GM21390 (cell line): ENCODE data around the gene CAMK1D.
"Not testable (repeated sequence)": the region's sequence is repeated elsewhere in the genome, so short reads cannot be mapped to it uniquely, and the experiment has no call there.

Experiments
- ATAC-seq: cut with Tn5 transposase; IDR thresholded peaks from one replicate; pipeline ENCODE4 v1.9.1; 2021; ENCODE audit not compliant: unreplicated experiment

Gene CAMK1D

DNA sequence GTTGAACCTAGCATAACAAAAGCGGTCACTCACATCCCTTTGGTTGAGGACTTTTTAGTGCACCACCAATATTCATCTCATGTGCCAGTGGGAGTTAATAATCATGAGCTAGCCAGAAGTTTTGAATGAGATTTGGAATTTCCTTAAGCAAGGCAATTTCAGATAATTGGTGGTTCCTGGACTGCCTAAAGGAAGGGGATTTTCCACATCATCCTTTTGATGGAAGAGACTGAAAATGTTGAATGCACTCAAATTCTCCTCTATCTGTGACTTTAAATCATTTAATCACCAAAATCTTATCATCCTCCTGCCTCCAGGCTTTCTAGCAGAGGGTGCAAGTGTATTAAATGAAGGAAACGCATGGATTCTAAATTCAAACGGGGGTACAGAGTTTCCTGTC is 391.5 kb downstream of the CAMK1D start:
- ATAC-seq: no peak

DNA sequence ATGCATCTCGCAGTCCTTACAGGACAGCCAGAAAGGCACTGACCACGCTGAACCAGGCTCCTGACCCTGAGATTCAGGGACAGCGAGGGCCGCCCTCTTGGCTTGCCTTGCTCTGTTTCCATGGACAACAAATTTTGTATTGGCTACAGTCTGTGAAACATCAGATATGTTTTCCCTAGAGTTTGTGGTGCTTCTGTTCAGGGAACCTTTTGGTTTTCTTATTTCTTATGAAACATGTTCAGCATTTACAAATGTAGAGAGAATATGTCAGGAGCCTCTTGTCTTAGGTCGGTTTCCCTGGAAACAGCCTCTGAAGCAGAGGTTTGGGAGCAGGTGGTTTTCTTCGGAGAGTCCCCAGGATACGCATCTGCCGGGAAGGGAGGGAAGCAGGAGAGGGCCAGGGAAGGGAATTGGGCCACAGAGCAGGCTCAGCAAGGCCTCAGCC is 392.0 kb downstream of the CAMK1D start:
- no peak for ATAC-seq

DNA sequence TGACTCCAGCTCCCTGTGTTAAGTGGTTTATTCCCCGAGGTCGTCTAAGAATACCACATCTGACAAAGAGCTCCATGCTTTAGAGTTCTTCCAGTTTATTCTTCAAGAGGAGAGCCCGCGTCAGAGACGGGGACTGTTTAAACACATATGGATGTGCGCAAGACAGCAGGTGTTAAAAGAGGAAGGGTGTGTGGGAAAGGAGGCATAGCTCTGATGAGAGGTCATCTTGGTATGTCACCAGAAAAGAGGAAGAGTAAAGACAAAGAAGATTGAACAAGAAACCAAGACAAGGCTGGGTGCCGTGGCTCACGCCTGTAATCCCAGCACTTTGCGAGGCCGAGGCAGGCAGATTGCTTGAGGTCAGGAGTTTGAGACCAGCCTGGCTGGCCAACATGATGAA is 393.4 kb downstream of the CAMK1D start:
- no peak for ATAC-seq

DNA sequence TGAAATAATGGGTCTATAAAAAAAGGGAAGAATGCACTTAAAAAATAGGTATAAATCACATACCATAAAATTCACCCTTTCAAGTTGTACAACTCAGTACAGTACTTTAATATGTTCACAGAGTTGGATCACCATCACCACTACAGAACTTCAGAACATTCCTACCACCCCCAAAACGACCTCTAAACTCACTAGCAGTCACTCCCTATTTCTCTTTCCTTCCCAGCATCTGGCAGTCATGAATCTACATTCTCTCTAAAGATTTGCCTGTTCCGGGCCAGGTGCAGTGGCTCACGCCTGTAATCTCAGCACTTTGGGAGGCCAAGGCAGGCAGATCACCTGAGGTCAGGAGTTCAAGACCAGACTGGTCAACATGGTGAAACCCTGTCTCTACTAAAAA is 394.1 kb downstream of the CAMK1D start:
- not testable (repeated sequence) for ATAC-seq

DNA sequence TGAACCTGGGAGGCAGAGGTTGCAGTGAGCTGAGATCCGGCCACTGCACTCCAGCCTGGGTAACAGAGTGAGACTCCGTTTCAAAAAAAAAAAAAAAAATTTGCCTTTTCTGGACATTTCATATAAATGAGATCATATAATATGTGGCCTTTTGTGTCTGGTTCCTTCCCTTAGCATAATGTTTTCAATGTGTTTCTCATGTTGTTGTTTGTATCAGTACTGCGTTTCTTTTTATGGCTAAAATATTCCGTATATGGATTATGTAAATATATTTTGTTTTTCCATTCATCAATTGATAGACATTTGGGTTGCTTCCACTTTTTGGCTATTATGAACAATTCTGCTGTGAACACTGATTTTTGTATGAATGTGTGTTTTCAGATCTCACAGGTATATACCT is 394.6 kb downstream of the CAMK1D start:
- no peak for ATAC-seq

DNA sequence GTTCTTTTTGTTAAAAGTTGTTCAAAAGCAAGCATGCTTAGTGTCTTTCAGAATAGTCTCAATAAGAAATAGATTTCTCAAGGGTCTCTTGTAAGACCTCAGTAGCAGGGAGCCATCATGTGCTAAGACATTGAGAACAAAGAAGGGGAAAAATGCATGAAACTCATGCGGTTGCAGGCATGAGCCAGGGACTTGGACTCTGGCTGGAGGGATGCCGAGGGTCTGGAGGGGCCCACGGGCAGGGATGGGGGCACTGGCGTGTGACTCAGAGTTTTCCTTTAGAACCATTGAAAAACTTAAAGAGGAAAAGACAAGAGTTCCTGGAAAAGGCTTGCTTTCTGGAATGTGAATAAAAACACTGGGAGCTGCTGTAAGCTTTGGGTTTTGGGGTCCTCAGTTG is 398.8 kb downstream of the CAMK1D start:
- ATAC-seq: no peak

DNA sequence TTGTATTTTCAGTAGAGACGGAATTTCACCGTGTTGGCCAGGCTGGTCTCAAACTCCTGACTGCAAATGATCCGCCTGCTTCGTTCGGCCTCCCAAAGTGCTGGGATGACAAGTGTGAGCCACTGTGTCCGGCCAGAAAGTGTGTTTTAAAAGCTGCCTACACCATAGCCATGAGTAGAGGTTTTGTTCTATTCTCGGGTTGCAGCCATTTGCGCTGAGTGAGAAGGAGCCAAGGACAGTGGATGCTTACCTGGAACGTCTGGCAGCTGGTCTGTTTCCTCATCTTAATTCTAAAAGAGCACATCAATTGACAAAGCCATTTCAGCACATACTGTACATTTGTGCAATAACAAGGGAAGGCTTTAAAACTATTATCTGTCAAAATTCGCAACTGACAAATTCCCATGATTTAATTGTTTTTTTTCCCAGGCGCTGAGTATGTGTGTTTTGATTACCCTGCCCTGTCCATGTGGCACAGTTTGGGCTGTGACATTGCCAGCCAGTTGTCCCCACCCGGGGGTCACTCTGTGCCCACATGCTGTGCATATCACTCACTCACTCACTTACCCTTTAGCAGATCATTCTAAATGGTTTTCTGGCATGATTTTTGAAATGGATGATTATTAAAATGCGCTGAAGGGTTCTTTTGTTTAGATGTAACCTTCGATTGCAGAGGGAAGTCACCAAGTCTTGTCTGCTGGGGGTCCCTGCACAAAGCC is 400.6 kb downstream of the CAMK1D start:
- no peak for ATAC-seq

DNA sequence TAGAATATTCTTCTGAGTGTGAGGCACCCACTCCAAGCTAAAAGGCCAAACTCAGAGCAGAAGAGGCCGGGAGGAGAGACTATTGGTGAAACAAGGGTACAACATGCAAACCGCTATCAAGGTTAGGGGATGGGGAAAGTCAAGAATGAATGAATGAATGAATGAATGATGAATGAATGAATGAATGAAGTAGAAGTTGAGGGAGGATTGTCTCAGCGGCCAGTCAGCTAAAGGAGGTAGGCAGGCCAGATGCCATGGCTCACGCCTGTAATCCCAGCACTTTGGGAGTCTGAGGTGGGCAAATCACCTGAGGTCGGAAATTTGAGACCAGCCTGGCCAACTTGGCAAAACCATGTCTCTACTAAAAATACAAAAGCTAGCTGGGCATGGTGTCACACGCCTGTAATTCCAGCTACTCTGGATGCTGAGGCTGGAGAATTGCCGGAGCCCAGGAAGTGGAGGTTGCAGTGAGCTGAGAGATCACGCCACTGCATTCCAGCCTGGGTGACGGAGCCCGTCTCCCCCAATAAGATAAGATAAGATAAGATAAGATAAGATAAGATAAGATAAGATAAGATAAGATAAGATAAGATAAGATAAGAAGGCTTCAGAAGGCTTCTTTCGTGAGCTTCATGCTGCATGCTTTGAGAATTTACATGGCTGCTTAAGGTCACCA is 401.3 kb downstream of the CAMK1D start:
- ATAC-seq: no peak

DNA sequence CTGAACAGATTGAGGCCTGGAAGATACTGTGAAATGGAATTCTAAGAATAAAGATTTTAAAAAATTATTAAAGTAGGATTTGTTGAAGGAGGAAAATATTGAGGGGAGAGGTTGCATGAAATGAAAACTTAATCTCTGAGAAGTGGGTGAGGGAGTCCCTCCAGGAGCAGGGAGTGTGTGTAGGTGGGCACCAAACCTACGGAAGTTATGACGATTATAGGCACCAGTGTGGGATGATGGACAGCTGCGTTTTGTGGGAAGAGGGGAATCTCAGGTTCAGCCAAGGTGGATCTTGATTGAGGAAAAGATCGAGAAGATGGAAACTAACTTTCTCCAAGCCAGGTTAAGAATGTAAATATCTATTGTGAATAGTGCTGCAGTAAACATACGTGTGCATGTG is 405.7 kb downstream of the CAMK1D start:
- no peak for ATAC-seq

DNA sequence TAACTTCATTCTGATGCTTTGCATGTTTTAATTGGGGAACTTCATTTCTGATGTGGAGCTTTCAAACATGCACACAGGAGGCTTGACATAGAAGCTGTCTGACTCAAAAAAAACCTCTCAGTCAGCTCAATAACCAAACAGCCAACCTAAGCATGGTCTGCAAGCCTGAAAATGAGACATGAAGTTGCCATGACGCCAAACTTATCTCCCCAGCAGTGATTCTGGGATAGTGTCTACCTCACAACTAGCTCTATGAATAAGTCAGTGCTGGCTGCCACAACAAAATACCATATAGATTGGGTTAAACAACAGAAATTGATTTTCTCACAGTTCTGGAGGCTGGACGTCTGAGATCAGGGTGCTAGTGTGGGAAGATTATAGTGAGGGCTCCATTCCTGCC is 408.0 kb downstream of the CAMK1D start:
- no peak for ATAC-seq

DNA sequence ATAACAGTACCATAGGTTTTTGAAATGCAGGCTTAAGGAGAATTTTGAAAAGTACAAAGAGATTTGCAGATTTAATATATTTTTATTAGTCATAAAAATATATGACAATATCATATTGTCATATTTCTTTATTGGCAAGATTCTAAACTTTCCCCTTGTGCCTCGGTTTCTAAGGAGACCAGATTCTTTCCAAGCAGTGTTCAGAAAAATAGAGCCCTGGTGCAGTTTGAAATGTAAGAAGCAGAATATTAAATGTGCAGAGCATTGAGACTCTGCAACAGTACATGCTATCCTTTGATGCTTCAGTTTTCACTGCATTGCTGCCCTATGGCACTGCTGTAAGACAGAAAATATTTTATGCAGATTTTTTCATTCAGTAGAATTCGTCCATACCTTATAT is 408.9 kb downstream of the CAMK1D start:
- ATAC-seq: no peak

DNA sequence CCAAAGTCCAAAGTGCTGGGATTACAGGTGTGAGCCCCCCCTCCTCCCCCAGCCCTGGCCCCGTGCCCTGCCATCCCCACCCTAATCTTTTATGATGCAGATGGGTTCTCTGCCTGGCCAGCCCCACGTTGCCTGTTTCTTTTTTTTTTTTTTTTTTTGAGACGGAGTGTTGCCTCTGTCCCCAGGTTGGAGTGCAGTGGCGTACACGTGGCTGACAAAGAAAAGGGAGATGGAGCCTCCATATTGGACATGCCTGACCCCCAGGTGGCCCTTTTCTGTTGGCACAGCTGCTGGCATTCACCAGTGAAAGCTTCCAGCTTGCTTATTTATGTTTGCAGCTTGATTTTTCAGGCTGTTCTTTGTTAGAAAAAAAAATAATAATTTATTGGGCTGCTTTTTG is 416.9 kb downstream of the CAMK1D start:
- no peak for ATAC-seq

DNA sequence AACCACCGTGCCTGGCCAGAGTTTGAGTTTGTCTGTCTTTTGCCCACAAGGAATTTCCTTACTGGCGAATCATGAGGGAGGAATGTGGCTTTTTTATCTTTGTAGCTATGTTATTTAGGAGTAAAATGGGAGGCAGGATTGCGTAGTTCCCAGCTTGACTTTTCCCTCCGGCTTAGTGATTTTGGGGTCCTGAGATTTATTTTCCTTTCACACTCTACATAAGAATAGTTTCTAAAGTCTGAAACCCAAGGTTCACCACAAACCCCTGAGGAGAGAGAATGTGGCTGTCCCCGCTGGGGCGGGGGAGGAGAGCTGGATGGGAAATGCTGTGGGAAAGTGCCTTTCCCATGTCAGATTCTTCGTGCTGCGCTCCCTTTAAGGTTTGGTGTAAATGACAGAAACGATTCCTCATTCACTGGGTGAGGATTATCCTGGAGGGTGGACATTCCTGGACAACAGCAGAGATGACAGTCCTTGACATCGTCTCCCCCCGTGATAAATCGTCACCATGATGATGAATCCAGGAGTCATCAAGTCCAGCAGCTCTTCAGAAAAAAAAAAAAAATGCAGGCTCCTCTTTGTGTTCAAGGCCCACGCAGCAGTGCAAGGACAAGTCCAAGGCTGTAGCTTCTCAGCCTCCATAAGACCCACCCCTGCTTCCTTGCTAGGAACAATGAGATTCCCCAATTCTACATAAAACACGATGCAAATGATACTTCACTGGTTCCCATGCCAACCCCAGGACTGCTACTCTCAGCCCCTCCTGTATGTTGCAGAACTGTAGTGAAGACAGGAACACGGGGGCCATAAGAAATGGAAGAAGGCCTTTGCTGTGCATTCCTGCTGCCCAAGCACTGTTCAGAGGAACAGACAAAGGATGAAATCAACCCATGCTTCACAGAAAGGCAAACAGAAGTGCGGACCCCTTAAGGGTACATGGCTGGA is 419.1 kb downstream of the CAMK1D start:
- no peak for ATAC-seq

DNA sequence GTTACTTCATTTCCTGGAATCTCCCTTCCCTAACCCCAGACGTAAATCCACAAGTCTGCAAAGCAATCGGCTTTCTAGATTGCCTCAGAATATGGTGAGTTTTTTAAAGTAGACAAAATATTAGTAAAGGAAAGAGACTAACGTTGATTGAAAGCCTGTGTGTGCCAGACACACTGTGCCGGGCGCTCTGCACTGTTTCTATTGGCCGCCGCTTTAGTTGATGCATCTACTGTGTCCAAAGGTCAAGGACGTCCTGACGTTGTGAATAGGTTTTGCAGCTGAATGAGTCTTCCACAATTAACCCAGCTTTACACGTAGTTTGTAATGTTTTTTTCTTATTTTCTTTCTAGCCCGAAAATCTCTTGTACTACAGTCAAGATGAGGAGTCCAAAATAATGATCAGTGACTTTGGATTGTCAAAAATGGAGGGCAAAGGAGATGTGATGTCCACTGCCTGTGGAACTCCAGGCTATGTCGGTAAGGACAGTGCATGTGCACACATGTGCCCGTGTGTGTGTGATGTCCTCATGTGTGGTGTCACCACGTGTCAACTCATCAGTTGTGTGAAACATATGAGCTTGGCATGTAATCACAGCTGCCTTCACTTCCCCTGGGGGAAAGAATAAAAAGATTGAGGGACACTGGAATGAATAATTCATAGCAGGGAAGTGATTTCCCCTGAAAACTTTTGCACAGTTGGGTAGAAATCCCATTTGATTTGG is 420.1 kb downstream of the CAMK1D start:
- ATAC-seq: no peak

DNA sequence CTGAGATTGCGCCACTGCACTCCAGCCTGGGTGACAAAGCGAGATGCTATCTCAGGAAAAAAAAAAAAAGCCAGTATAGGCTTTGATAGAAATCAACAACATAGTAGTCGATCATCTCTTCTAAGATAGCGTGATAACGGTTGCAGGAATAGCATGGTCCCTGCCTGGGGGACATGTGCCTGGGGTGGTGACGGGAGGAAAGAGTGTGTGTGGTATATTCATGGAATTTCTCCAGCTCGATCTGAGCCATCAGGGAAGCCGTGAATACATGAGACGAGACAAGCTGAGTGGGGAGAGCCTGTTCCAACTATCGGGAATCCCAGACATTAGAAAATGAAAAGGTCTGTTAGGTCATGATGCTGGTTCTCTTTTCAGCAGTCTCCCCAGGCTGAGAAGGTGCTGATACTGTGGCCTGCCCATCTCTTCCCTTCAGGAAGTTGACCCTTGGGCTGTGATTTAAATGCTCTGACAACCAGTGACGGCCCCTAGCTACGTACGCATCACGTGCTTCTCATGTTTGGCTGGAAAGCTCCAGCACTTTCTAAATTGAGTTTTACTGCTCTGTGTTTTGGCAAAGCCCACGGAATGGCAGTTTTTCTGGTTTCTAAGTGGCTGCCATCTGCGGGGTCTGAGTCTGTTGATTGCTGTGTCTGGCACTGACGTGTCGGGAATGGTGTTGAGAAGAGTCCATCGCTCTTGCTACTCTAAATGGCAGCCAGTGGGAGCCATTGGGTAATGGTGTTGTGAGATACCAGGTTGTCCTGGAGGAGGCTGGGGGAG is 422.8 kb downstream of the CAMK1D start:
- no peak for ATAC-seq

DNA sequence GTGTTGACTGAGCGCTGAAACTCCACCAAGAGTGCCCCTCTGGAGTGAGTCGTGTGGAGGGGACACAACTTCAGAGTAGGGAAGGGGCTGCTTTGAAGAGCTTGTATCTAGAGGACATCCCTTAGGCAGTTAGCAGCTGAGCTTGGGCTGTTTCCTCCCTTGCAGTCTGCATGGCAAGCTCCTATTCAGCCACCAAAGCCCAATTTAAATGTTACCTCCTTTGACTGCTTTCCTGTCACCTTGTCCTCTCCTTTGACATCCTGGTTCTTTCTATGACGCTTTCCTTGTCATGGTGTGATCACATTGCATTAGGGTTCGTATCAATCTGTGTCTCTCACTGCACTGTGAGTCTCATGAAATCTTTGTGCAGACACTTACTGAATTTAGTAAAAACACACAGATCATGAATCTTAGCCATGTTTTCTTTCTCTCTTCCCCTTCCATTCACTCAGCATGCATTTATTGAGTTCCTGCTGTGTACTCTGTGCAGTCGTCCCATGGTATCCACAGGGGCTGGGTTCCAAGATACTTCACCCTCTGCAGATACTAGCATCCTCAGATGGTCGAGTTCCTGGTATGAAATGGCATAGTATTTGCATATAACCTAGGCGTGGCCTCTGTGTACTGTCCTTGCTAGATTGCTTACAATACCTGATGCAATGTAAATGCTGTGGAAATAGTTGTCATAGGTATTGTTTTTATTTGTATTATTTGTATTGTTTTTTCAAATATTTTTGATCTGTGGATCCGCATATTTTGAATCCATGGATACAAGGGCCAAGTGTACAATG is 423.6 kb downstream of the CAMK1D start:
- ATAC-seq: no peak

DNA sequence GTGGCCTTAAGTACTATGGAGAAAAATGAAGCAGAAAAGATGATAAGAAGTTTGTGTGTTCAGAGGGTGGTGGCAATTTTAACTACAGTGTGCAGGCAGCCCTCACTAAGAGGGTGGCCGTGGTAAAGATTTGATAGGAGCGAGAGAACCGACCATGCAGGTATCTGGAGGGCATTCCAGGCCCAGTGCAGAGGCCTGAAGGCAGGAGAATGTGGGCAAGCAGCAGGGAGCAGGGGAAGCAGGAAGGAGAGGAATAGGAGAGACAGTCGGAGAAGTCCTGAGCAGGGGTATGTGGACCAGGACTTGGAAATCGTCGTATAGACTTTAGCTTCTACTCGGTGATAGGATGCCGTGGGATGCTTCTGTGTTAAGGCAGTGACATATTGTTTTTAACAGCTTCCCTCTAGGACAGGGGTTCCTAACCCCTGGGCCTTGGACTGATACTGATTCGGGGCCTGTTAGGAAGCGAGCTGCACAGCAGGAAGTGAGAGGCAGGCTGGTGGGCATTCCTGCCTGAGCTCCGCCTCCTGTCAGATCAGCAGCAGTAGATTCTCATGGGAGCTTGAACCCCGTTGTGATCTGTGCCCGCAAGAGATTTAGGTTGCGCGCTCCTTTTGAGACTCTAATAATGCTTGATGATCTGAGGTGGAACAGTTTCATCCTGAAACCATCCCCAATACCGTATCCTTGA is 425.0 kb downstream of the CAMK1D start:
- no peak for ATAC-seq

DNA sequence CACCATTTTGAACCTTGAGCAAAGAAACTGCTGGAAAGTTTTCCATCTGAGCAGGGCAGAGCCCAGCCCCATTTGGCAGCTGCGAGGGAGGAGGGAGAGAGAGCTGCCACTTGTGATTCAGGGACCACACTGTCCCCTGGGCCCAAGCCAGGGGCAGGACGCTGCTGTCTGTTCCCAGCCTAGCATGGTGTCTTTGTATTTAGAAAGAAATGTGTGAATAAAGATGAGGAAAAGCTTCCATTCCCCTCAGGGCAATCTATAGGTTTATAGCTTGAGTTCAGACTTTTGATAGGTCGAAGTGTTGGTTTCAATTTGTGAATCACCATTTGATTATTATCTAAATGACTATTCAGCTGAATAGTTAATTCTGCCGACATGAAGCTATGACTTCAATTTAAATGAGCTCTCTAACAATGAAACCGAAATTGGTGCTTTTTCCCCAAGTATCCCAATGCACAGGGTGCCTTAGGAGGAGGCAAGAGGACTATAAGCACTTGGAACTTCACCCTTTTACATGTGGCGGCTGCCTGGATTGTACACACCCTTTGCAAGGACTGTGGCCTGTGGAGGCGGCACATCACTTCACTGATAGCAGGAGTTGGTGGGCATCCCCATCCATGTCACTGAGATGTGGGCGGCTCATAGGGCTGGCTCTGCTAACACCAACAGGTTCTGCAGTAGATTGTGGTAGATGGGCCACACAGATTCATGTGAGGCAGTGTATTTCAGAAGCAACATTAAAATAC is 428.7 kb downstream of the CAMK1D start:
- ATAC-seq: no peak
